Measurements from ENCODE around the gene NEU4. TPM values are rescaled to one million over a fixed set of nuclear protein-coding genes. Genes with fewer than 3 reads are reported as not detected.

NEU4 gene
- total RNA-seq, 2 donors from 2014 or later, result 1.2 TPM

- Histone ChIP-seq H3K4me1 (ENCODE audit: control insufficient read depth, insufficient read depth, low read length) (no peaks in the 10 kb centered on the region), H3K9me3 (ENCODE audit: control insufficient read depth, low read length) (peaks cover 10% of the 10 kb centered on the region), H3K27ac (ENCODE audit: low read depth, low read length) (no peak overlapping the region), H3K27me3 (ENCODE audit: control insufficient read depth, insufficient read depth, low read length, poor library complexity, severe bottlenecking) (no peaks in the 10 kb centered on the region), H3K4me3 (ENCODE audit: low read length) (no peak overlapping the region), H3K9ac (ENCODE audit: extremely low read depth, low read length, poor library complexity, severe bottlenecking) (no peak overlapping the region), H3K36me3 (ENCODE audit: control insufficient read depth, insufficient read depth, low read length) (peaks cover 13% of the 10 kb centered on the region)
- DNase-seq, result peak; percentile 69
- H3K27me3 Mint-ChIP-seq (ENCODE audit: insufficient read depth), result no peaks in the 10 kb centered on the region
- WGBS, 2 experiments (ENCODE audit: insufficient coverage in 1 of 2, insufficient read length in 1 of 2), result 83 to 85% methylated on average over 12 to 27 of the region's 27 CpGs
- peaks cover 9% of the 10 kb centered on the region for H3K9me3 Mint-ChIP-seq
- no peak overlapping the region for H3K27ac Mint-ChIP-seq
- no peak overlapping the region for H3K4me3 Mint-ChIP-seq
- H3K36me3 Mint-ChIP-seq (ENCODE audit: low read depth), result peaks cover 16% of the 10 kb centered on the region
- no peak for TF ChIP-seq CTCF (conservative IDR thresholded peaks at IDR 0.05)
- H3K4me1 Mint-ChIP-seq, result peaks cover 1% of the 10 kb centered on the region
Observed at GRCh38 chr2:241764275-241765241, 44.4 kb upstream of the NEU4 start.

- H3K4me1 Mint-ChIP-seq, result peaks cover 10% of the 10 kb centered on the region
- H3K27ac Mint-ChIP-seq, result no peak overlapping the region
- Histone ChIP-seq H3K9me3 (ENCODE audit: control insufficient read depth, low read length) (no peaks in the 10 kb centered on the region), H3K4me3 (ENCODE audit: low read length) (no peak overlapping the region), H3K27me3 (ENCODE audit: control insufficient read depth, insufficient read depth, low read length, poor library complexity, severe bottlenecking) (no peaks in the 10 kb centered on the region), H3K9ac (ENCODE audit: extremely low read depth, low read length, poor library complexity, severe bottlenecking) (no peak overlapping the region), H3K4me1 (ENCODE audit: control insufficient read depth, insufficient read depth, low read length) (peaks cover 5% of the 10 kb centered on the region), H3K36me3 (ENCODE audit: control insufficient read depth, insufficient read depth, low read length) (no peaks in the 10 kb centered on the region), H3K27ac (ENCODE audit: low read depth, low read length) (no peak overlapping the region)
- DNase-seq, result peak; percentile 43
- no peak for TF ChIP-seq CTCF (conservative IDR thresholded peaks at IDR 0.05)
- H3K36me3 Mint-ChIP-seq (ENCODE audit: low read depth), result peaks cover 3% of the 10 kb centered on the region
- H3K27me3 Mint-ChIP-seq (ENCODE audit: insufficient read depth), result no peaks in the 10 kb centered on the region
- no peak overlapping the region for H3K4me3 Mint-ChIP-seq
- WGBS, 2 experiments (ENCODE audit: insufficient coverage in 1 of 2, insufficient read length in 1 of 2), result 94 to 95% methylated on average over 23 to 37 of the region's 37 CpGs
- H3K9me3 Mint-ChIP-seq, result no peaks in the 10 kb centered on the region
Observed at GRCh38 chr2:241767464-241768250, 41.3 kb upstream of the NEU4 start.

- Histone ChIP-seq H3K9me3 (ENCODE audit: control insufficient read depth, low read length) (no peaks in the 10 kb centered on the region), H3K27ac (ENCODE audit: low read depth, low read length) (no peak overlapping the region), H3K36me3 (ENCODE audit: control insufficient read depth, insufficient read depth, low read length) (no peaks in the 10 kb centered on the region), H3K4me1 (ENCODE audit: control insufficient read depth, insufficient read depth, low read length) (peaks cover 5% of the 10 kb centered on the region), H3K9ac (ENCODE audit: extremely low read depth, low read length, poor library complexity, severe bottlenecking) (no peak overlapping the region), H3K27me3 (ENCODE audit: control insufficient read depth, insufficient read depth, low read length, poor library complexity, severe bottlenecking) (no peaks in the 10 kb centered on the region), H3K4me3 (ENCODE audit: low read length) (no peak overlapping the region)
- peaks cover 10% of the 10 kb centered on the region for H3K4me1 Mint-ChIP-seq
- WGBS, 2 experiments (ENCODE audit: insufficient coverage in 1 of 2, insufficient read length in 1 of 2), result 93% methylated on average over 27 to 29 of the region's 29 CpGs
- H3K27me3 Mint-ChIP-seq (ENCODE audit: insufficient read depth), result no peaks in the 10 kb centered on the region
- peaks cover 3% of the 10 kb centered on the region for H3K36me3 Mint-ChIP-seq (ENCODE audit: low read depth)
- no peak overlapping the region for H3K4me3 Mint-ChIP-seq
- no peak for TF ChIP-seq CTCF (conservative IDR thresholded peaks at IDR 0.05)
- DNase-seq, result no peak
- H3K9me3 Mint-ChIP-seq, result no peaks in the 10 kb centered on the region
- H3K27ac Mint-ChIP-seq, result peak overlapping the region; percentile 13
Observed at GRCh38 chr2:241768251-241768711, 40.7 kb upstream of the NEU4 start.

Measured in endodermal cell (in vitro differentiated cells).